Suppressor macrophage treated with lipopolysaccharide for 1 hour (primary cell): ENCODE results near the gene LCLAT1.

ENCODE experiments used
- DNase-seq, 3 donors: peaks; one replicate each; pipeline ENCODE4 v3.0.0-alpha.2; 2020 to 2022

LCLAT1 gene

GRCh38 chr2:30679426-30680088, 232.5 kb downstream of the LCLAT1 start:
- no peak for DNase-seq

- DNase-seq: no peak
Measured at GRCh38 chr2:30680121-30680520, 233.1 kb downstream of the LCLAT1 start.

DNA sequence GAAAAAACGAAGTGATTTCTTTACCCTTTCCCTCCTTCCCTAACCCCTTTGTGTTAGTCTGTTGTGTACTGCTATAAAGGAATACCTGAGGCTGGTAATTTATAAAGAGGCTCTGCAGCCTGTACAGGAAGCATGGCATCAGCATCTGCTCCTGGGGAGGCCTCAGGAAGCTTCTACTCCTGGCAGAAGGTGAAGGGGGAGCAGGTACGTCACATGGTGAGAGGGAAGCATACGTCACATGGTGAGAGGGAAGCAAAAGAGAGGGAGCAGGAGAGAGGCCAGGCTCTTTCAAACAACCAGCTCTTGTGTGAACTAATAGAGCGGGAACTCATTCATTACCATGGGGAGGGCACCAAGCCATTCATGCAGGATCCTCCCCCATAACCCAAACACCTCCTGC, 234.0 kb downstream of the LCLAT1 start:
- no peak for DNase-seq

GRCh38 chr2:30683236-30683956, 236.3 kb downstream of the LCLAT1 start:
- peak; percentile 7 to 23 (median 18) for DNase-seq

DNA sequence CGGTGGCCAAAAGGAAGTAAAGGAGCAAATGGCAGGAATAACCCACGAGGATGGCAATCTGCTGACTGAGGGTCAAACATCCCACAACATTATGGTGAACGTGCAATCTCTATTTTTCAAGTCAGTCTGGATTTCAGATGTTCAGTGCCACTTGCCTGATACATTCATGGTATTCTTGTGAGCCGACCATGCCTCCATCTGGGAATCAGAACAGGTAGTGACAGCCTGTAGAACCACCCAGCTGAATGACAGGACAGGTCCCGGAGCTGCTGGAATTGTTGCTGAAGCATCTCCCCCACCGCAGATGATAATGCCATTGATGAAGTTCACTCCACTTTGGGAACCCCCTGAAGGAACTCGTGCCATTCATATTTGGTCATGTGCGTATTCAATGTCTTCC, 237.0 kb downstream of the LCLAT1 start:
- no peak for DNase-seq

DNA sequence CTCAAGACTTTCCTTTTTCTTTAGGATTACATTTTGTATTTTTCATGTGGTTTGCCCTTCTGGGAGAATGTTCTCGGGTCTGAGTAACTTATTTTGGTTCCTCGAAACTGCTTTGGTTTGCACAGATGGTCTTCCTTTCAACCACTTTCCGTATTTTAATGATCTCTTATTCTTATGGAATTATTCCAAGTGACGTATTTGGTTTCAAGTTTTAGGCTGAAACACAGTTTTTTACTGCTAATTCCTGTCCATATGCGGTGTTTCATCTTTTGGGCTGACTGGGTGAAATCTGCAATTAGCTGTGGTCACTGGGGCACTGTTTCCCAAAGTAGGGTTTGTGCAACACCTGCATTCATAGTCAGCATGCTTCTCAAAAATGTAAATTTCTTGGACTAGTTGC, 237.5 kb downstream of the LCLAT1 start:
- no peak for DNase-seq

DNA sequence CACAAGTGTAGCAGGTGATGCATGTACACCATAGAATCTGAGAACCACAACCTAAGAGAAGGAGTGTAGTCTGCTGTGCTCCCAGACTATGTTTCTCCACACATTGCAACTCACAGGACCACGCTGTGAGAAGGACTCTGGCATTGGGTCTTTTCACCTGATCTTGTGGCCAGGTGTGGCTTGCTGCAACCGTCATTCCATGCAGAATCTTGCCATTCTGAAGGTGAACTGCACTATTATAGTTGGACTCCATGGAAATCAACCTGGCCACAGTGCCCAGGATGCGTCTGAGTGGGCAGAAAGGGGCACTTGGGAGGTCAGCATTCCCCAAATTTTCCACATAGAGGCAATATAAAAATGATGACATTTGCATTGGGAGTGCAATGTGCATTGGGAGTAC, 237.9 kb downstream of the LCLAT1 start:
- no peak for DNase-seq

DNA sequence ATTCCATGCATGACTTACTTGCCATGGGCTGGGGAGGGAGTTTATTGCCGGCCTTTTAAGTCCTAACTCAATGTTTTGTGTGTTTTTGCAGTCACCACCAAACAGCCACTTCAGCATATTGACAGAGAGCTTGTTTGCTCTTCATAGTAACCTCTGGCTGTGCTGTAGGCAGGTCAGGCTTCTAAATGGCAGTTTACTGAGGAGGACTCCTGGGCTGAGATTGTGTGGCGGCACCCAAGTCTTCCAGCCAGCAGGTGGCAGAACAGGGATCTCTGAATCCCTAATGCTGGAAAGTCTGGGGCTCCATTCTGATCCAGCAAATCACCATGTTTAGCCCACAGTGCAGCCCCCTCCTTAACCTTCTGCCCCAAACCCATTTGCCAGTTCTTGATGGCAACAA, 239.0 kb downstream of the LCLAT1 start:
- peak in 2 of 3 donors; percentile 13 to 18 for DNase-seq

- DNase-seq: no peak
Measured at GRCh38 chr2:30686669-30687068, 239.6 kb downstream of the LCLAT1 start.

GRCh38 chr2:30688956-30689401, 241.9 kb downstream of the LCLAT1 start:
- no peak for DNase-seq

GRCh38 chr2:30689496-30690125, 242.6 kb downstream of the LCLAT1 start:
- no peak for DNase-seq

DNA sequence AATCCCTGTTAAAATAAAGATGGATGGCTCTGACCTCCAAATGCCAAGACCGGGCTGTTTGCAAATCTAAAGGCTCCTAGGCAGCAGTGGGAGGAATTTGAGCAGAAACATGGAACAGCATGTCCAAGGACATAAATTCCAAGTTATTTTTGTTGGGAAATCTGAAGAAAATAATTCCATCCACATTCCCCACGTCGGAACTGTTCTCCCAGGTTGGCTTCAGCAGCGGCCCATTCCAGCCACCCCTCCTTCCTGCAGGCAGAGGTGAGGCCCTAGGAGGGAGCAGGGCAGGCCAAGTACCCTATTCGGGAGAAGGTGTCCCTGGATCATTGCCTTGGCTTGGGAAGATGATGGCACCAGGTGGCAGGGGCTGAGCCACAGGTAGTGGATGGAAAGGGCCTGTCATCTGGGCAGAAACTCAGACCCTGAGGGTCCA, 243.1 kb downstream of the LCLAT1 start:
- DNase-seq: no peak

DNA sequence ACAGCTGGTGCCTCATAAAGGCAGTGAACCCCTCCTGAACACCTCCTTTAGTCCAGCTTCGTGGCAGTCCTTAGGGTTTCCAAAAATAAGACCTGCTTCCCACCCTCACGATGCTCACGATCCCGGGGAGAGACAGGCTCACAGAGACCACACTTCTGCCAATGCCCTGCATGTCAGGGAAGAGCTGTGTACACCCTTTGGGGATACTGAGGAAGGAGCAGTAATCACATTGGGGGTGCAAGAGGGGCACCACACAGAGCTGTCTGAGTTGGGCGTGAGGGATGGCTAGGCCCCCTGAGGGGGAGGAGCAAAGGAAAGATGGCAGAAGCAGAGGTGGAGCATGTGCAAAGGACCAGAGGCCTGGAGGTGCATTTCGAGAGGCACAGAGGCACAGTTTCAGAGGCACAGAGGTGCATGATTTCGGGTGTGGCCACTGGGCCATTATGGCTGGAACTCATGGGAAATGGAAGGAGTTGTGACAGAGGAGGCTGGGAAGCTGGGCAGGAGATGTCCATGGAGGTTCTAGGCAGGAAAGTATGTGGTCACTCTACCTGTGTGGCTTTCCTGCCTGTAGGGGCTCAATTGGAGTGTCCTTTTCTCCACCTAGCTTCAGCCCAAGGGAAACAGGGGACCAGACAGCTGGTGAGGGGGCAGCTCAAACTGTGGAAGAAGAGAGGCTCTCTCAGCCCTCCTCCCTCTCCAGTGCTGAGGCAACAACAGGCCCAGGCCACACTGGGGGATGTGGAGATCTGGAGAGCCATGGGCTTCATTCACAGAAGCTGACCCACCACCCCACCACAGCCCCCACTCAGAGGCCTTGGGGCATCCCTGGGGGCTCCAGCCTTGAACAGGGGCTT, 244.3 kb downstream of the LCLAT1 start:
- DNase-seq: no peak

- DNase-seq: no peak
Measured at GRCh38 chr2:30691948-30692828, 245.1 kb downstream of the LCLAT1 start.

GRCh38 chr2:30692829-30693275, 245.8 kb downstream of the LCLAT1 start:
- DNase-seq: peak in 2 of 3 donors; percentile 7 to 15
